GM19238 (cell line): ENCODE results near the gene NEK1.

ENCODE experiments used
- DNase-seq: peaks from one replicate; pipeline ENCODE4 v3.0.0; 2011; ENCODE audit warnings: low spot score; ENCODE audit not compliant: insufficient read length

The NEK1 gene

DNA sequence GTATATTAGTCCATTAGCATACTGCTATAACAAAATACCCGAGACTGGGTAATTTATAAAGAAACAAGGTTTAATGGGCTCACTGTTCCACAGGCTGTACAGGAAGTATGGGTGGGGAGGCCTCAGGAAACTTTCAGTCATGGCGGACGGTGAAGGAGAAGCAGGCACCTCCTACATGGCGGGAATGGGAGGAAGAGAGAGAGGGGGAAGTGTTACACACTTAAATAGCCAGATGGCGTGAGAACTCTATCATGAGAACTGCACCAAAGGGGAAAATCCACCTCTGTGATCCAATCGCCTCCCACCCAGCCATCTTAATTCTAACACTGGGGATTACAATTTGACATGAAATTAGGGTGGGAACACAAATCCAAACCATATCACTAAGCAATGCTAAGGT is 242.7 kb downstream of the NEK1 start:
- no peak for DNase-seq

DNA sequence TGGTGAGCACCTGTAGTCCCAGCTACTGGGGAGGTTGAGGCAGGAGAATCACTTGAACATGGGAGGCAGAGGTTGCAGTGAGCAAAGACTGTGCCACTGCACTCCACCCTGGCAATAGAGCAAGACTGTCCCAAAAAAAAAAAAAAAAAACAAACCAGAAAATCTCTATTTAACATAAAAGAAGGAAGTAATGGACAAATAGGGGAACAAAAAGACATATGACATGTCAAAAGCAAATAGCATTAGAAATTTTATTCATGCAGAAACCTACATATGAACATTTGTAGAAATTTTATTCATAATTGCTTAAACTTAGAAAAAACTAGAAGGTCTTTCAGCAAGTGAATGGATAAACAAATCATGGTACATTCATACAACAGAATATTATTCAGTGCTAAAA is 244.6 kb downstream of the NEK1 start:
- DNase-seq: no peak

DNA sequence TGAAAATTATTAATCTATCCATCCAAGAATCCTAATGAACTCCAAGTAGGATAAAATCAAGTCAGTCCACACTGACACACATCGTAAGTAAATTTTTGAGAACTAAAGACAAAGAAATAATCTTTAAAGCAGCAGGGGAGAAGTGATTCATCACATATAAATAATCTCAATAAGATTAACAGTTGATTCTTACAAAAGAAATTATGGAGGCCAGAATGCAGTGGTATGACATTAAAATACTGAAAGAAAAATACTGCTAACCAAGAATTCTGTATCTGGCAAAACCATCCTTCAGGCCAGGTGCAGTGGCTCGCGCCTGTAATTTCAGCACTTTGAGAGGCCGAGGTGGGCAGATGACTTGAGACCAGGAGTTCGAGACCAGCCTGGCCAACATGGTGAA is 245.6 kb downstream of the NEK1 start:
- DNase-seq: no peak

DNA sequence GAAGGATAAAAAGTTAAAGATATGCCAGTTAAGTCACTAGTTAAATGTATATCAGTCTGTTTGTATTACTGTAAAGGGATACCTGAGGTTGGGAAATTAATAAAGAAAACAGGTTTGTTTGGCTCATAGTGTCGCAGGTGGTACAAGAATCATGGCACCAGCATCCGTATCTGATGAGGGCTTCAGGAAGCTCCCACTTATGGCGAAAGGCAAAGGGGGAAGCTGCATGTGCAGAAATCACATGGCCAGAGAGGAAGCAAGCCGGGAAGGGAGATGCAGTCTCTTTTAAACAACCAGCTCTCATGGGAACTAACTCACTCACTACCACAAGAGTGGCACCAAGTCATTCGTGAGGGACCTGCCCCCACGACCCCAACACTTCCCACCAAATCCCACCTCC is 249.8 kb downstream of the NEK1 start:
- DNase-seq: no peak

DNA sequence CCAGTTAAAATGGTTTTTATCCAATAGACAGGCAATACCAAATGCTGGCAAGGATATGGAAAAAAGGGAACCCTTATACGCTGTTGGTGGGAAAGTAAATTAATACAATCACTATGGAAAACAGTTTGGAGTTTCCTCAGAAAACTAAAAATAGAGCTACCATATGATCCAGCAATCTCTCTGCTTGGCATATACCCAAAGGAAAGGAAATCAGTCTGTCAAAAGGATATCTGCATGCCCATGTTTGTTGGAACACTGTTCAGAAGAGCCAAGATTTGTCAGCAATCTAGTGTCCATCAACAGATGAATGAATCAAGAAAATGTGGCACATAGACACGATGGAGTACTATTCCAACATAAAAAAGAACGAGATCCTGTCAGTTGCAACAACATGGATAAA is 250.6 kb downstream of the NEK1 start:
- no peak for DNase-seq

DNA sequence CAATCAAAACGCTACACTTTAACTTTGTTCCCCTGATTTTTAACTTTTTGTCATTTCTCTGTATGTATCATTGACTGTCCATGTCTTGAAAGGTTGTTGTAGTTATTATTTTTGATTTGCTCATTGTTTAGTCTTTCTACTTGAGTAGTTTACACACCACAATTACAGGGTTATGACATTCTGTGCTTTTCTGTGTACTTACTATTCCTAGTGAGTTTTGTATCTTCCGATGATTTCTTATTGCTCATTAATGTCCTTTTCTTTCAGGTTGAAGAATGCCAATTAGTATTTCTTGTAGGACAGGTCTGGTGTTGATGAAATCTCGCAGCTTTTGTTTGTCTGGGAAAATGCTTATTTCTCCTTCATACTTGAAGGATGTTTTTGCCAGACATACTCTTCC is 252.4 kb downstream of the NEK1 start:
- DNase-seq: no peak

DNA sequence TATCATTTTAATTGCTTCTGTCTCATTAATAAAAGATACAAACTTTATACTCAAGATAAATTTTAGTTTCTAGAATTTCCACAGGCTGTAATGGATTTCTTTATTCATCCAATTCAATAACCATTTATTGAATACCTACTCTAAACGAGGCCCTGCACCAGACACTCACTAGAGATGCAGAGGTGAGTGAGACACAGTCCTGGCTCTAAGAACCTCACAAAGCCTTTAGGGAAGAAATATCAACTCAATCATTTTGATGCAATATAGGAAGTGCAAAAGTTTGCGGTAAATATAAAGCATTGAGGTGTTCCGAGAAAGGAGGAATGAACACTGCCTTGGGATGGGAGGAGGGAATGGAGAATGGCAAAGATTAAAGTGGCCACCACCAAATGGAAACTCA is 260.0 kb downstream of the NEK1 start:
- DNase-seq: no peak

DNA sequence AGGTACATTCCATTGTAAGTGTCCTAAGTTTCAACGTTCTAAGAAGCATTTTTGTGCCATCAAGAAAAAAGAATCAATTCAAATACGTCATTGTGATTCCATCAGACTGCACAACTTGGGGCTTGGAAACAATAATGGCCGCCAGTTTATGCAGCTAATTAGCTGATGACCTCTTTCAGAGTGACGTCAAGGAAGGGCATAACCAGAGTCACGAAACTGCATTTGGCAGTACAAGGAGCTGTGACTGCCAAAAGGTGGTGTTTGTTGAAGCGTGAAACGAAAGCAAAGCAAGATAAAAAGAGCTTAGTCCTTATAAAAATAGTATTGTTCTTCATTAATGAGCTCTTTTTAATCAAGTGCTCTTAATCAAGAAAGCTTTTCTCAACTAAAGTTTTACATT is 260.5 kb downstream of the NEK1 start:
- DNase-seq: no peak

DNA sequence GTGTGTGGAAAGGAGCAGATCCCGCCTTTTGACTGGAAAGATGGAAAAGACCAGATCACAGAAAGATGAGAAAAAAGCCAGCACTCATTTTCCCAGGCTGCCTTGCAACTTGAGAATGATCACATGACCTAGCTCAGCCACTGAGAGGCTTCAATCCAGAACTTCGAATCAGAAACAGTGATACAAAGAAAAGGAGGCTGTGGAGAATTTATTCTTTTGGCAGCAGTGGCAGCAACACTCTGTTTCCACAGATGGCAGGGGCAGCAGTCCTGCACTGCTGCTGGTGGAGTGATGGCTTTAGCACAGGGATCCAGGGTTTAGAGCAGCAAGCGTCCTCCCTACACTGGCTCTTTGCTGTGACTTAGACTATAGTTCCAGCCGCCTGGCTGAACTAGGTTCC is 263.8 kb downstream of the NEK1 start:
- DNase-seq: no peak

DNA sequence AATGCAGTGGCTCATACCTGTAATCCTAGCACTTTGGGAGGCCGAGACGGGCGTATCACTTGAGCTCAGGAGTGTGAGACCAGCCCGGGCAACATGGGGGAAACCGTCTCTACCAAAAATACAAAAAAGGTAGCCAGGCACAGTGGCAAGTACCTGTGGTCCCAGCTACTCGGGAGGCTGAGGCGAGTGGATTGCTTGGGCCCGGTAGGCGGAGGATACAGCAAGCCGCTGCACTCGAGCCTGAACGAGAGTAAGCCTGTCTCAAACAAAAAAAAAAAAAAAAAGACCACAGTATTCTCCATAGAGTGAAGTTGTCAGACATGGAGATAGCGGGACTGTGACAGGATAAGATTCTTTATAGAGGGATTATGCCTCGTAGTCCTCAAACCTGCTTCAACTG is 265.5 kb downstream of the NEK1 start:
- no peak for DNase-seq

DNA sequence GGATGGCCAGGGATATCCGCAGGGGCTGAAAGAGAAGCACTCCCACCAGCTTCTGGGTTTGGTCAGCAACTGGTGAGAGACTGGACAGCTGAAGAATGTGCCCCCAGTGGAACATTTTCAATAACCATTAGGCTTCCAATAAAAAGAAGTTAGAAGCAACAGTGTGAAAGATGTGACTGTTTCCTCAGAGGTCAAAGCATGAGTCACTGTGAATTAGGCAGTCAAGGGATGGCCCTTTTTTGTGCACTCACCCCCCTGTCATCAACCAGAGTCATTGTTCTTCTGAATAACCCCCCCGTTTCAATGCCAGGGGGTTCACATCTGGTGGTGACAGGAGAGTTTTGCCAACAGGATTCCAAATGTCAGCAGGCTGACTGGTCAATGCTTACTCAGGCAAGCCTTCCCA is 267.1 kb downstream of the NEK1 start:
- DNase-seq: no peak
